H1 (cell line): ENCODE data around the gene PRSS36. TPM values are rescaled to one million over a fixed set of nuclear protein-coding genes. Genes with fewer than 3 reads are reported as not detected.

Experiments used
- CTCF ChIA-PET: fragments of 300-600 bp; sonication (Branson Sonifier 250); formaldehyde crosslinking; loops from one replicate; lab custom pipeline; 2021; ENCODE audit not compliant: partially characterized antibody; lab: Charles Lee
- POLR2A ChIA-PET: fragments of 300-600 bp; sonication (Branson Sonifier 250); formaldehyde crosslinking; loops from one replicate; lab custom pipeline; 2021; ENCODE audit warnings: inconsistent platforms; ENCODE audit not compliant: partially characterized antibody; lab: Charles Lee
- DNase-seq, 2 experiments: peaks; one replicate each; pipeline versions ENCODE4 v3.0.0 to v3.0.0-alpha.2; 2010 to 2022; ENCODE audit warnings: low spot score in 2 of 2, low read depth in 1 of 2, mixed read lengths in 1 of 2
- FAIRE-seq: peaks from 2 replicates; lab custom pipeline; 2011; peaks lifted over from hg19 to GRCh38; lab: Jason Lieb, UNC
- H2AFZ ChIP-seq: 2 replicates; pipeline ENCODE4 v1.8.1; 2012; ENCODE audit warnings: low read length, inconsistent platforms
- H2AK5ac ChIP-seq: 2 replicates; pipeline ENCODE4 v1.6.1; 2013; ENCODE audit warnings: low read depth, low read length
- H2BK120ac ChIP-seq: replicated peaks from 2 replicates; pipeline ENCODE3; 2013; ENCODE audit warnings: low read depth, low read length, inconsistent platforms
- H2BK12ac ChIP-seq: 2 replicates; pipeline ENCODE4 v1.6.1; 2013; ENCODE audit warnings: low read depth, low read length
- H2BK15ac ChIP-seq: 2 replicates; pipeline ENCODE4 v1.6.1; 2013; ENCODE audit warnings: low read length
- H2BK20ac ChIP-seq: 2 replicates; pipeline ENCODE4 v1.6.1; 2013; ENCODE audit warnings: low read length
- H2BK5ac ChIP-seq: 2 replicates; pipeline ENCODE4 v1.6.1; 2013; ENCODE audit warnings: low read depth, low read length
- H3K14ac ChIP-seq: 2 replicates; pipeline ENCODE4 v1.6.1; 2013; ENCODE audit warnings: inconsistent platforms; ENCODE audit not compliant: insufficient read length
- H3K18ac ChIP-seq: 2 replicates; pipeline ENCODE4 v1.6.1; 2013; ENCODE audit warnings: low read length; ENCODE audit errors: extremely low read depth
- H3K23ac ChIP-seq: 2 replicates; pipeline ENCODE4 v1.6.1; 2013; ENCODE audit warnings: inconsistent platforms; ENCODE audit not compliant: insufficient read length
- H3K23me2 ChIP-seq: 2 replicates; pipeline ENCODE4 v1.6.1; 2013; ENCODE audit warnings: low read depth, low read length
- H3K27ac ChIP-seq: 2 replicates; pipeline ENCODE4 v1.6.1; 2011; ENCODE audit warnings: low read depth, low read length, inconsistent platforms
- H3K27me3 ChIP-seq, 4 experiments: replicated peaks in 1 of 4; 1 replicate in 1 of 4; 2 replicates in 3 of 4; pipeline versions ENCODE4 v1.6.1 to v1.8.1; 2011 to 2013; ENCODE audit warnings: low read length in 3 of 4, mild to moderate bottlenecking in 3 of 4, inconsistent platforms in 2 of 4, mixed read lengths in 2 of 4, moderate library complexity in 1 of 4; ENCODE audit not compliant: control insufficient read depth in 3 of 4, insufficient read depth in 3 of 4; ENCODE audit errors: extremely low read depth in 1 of 4
- H3K36me3 ChIP-seq, 4 experiments: 2 replicates each; pipeline versions ENCODE4 v1.6.1 to v1.8.1; 2011 to 2013; ENCODE audit warnings: mild to moderate bottlenecking in 4 of 4, low read length in 3 of 4, moderate library complexity in 2 of 4, control low read depth in 1 of 4, inconsistent platforms in 1 of 4; ENCODE audit not compliant: insufficient read depth in 4 of 4, control insufficient read depth in 2 of 4
- H3K4ac ChIP-seq: replicated peaks from 2 replicates; pipeline ENCODE3; 2013; ENCODE audit warnings: low read length, low read depth, mixed read lengths, inconsistent platforms; ENCODE audit not compliant: insufficient read length
- H3K4me1 ChIP-seq, 4 experiments: replicated peaks in 1 of 4; 1 replicate in 1 of 4; 2 replicates in 3 of 4; pipeline versions ENCODE4 v1.6.1 to v1.8.1; 2011 to 2013; ENCODE audit warnings: low read length in 3 of 4, inconsistent platforms in 2 of 4, mixed read lengths in 1 of 4; ENCODE audit not compliant: insufficient read depth in 4 of 4, control insufficient read depth in 3 of 4
- H3K4me2 ChIP-seq, 2 experiments: 2 replicates each; pipeline versions ENCODE4 v1.6.1 to v1.8.1; 2011 to 2013; ENCODE audit warnings: low read depth in 2 of 2, low read length in 2 of 2, control low read depth in 1 of 2, inconsistent platforms in 1 of 2, mild to moderate bottlenecking in 1 of 2; ENCODE audit not compliant: insufficient read depth in 1 of 2
- H3K4me3 ChIP-seq, 4 experiments: fragments of 200-600, 300-600 bp in 1 of 4; sonication (generic), shearing (Covaris generic), sonication (Bioruptor Twin) in 1 of 4; 2 replicates each; pipeline versions ENCODE4 v1.5.1 to v1.8.1; 2011 to 2016; ENCODE audit warnings: low read length in 4 of 4, low read depth in 3 of 4, control low read depth in 2 of 4, inconsistent platforms in 2 of 4, mild to moderate bottlenecking in 2 of 4, mixed read lengths in 1 of 4, moderate library complexity in 1 of 4; ENCODE audit not compliant: insufficient read depth in 2 of 4; ENCODE audit errors: extremely low read depth in 1 of 4
- H3K56ac ChIP-seq: replicated peaks from 2 replicates; pipeline ENCODE3; 2013; ENCODE audit warnings: low read depth, mild to moderate bottlenecking, mixed read lengths, low read length, inconsistent platforms; ENCODE audit not compliant: insufficient read length
- H3K79me1 ChIP-seq: 2 replicates; pipeline ENCODE4 v1.6.1; 2013; ENCODE audit warnings: low read depth, low read length, control low read depth
- H3K79me2 ChIP-seq, 2 experiments: 2 replicates each; pipeline versions ENCODE4 v1.6.1 to v1.8.1; 2012 to 2013; ENCODE audit warnings: low read length in 2 of 2, mild to moderate bottlenecking in 2 of 2, inconsistent platforms in 1 of 2; ENCODE audit not compliant: insufficient read depth in 2 of 2, control insufficient read depth in 1 of 2
- H3K9ac ChIP-seq, 4 experiments: replicated peaks in 1 of 4; 1 replicate in 1 of 4; 2 replicates in 3 of 4; pipeline versions ENCODE4 v1.6.1 to v1.8.1; 2011 to 2013; ENCODE audit warnings: low read depth in 3 of 4, low read length in 3 of 4, control low read depth in 2 of 4, mild to moderate bottlenecking in 2 of 4, moderate library complexity in 2 of 4, inconsistent platforms in 1 of 4; ENCODE audit errors: extremely low read depth in 1 of 4
- H3K9me3 ChIP-seq, 2 experiments: 2 replicates each; pipeline versions ENCODE4 v1.6.1 to v1.8.1; 2012 to 2013; ENCODE audit warnings: mild to moderate bottlenecking in 2 of 2, moderate library complexity in 2 of 2, control low read depth in 1 of 2, inconsistent platforms in 1 of 2, low read depth in 1 of 2, low read length in 1 of 2, mixed read lengths in 1 of 2; ENCODE audit not compliant: insufficient read depth in 2 of 2
- H4K20me1 ChIP-seq, 2 experiments: replicated peaks in 1 of 2; 2 replicates each; pipeline versions ENCODE3 to v1.8.1; 2011 to 2013; ENCODE audit warnings: inconsistent platforms in 2 of 2, low read length in 2 of 2, mild to moderate bottlenecking in 1 of 2; ENCODE audit not compliant: insufficient read depth in 2 of 2, control insufficient read depth in 1 of 2
- H4K5ac ChIP-seq: 2 replicates; pipeline ENCODE4 v1.6.1; 2013; ENCODE audit warnings: low read length, low read depth, mixed read lengths, inconsistent platforms; ENCODE audit not compliant: insufficient read length
- H4K8ac ChIP-seq: 2 replicates; pipeline ENCODE4 v1.8.0; 2013; ENCODE audit warnings: mild to moderate bottlenecking, moderate library complexity, low read length, inconsistent platforms; ENCODE audit not compliant: insufficient read depth; ENCODE audit errors: extremely low read depth
- H4K91ac ChIP-seq: replicated peaks from 2 replicates; pipeline ENCODE3; 2013; ENCODE audit warnings: low read length, mixed read lengths, inconsistent platforms; ENCODE audit not compliant: insufficient read length
- CBX5 ChIP-seq: fragments of 300-800, 300-1000 bp; sonication (generic); IDR thresholded peaks from 2 replicates; pipeline ENCODE4 v1.7.1; 2016; ENCODE audit warnings: antibody characterized with exemption, low read length, low read depth
- CREB1 ChIP-seq: IDR thresholded peaks from 2 replicates; pipeline ENCODE4 v1.6.1; 2012; ENCODE audit warnings: inconsistent platforms
- TCF12 ChIP-seq: IDR thresholded peaks from 2 replicates; pipeline ENCODE4 v1.6.1; 2011; ENCODE audit warnings: low read depth, mild to moderate bottlenecking, low read length
- WGBS, 2 experiments: shearing (Covaris generic) in 1 of 2; methylation state at CpG; one replicate each; pipeline versions ENCODE4 v1.1.6 to v1.1.7; 2013 to 2015; ENCODE audit warnings: low lambda C conversion rate in 2 of 2, mixed read lengths in 2 of 2, inconsistent platforms in 1 of 2, low coverage in 1 of 2, missing lambda C conversion rate in 1 of 2; ENCODE audit not compliant: insufficient replicate concordance in 2 of 2, insufficient coverage in 1 of 2, insufficient read length in 1 of 2; ENCODE audit errors: extremely low coverage in 1 of 2, missing lambda C conversion rate in 1 of 2; 5-methylcytosine and 5-hydroxymethylcytosine counted together
- polyA plus RNA-seq, 7 experiments: library from polyadenylated mRNA; depleted of rRNA in 3 of 7; stranded (reverse) in 5 of 7; unstranded in 2 of 7; fragments of >200 nt in 5 of 7; fragments of 200-250 nt in 2 of 7; gene quantifications; 1 replicate in 5 of 7; 2 replicates in 1 of 7; 4 replicates in 1 of 7; pipeline versions ENCODE4 v1.2.1 to v1.2.3, GENCODE V29; 2011 to 2013; ENCODE audit warnings: missing spikeins in 2 of 7, mixed read lengths in 2 of 7
- total RNA-seq: library from RNA; stranded (reverse); fragmentation: NEBNext Ultra II Directional; extraction: Animal tissue kit (Norgen Biotek cat#: 25700); gene quantifications from 2 replicates; pipeline ENCODE4 v1.2.1, GENCODE V29; 2021

The PRSS36 gene
- total and polyA plus RNA-seq, 2 of the 8 experiments (the other 6 are each of a cell fraction or from before 2014, with no cell fraction given): 1.3 to 1.9 TPM

- no peak overlapping the region for H4K5ac ChIP-seq
- no peaks in the 10 kb centered on the region for H3K23me2 ChIP-seq
- H3K4me2 ChIP-seq: no peak overlapping the region
- peaks cover 0 to 8% (median 6%) of the 10 kb centered on the region in 4 experiments; a peak in 6 of 7 replicates for H3K4me1 ChIP-seq
- TF ChIP-seq TCF12: no peak
- TF ChIP-seq CBX5: no peak
- TF ChIP-seq CREB1: no peak
- no peak overlapping the region for H3K18ac ChIP-seq
- H3K9me3 ChIP-seq: no peaks in the 10 kb centered on the region
- FAIRE-seq (no peak), DNase-seq (no peak)
- H4K8ac ChIP-seq: no peak overlapping the region
- H4K91ac ChIP-seq: no peak overlapping the region
- H2AK5ac ChIP-seq: no peak overlapping the region
- no peaks in the 10 kb centered on the region for H3K27me3 ChIP-seq
- peaks cover 5 to 21% (median 15%) of the 10 kb centered on the region in 4 experiments; a peak in 7 of 8 replicates for H3K36me3 ChIP-seq
- no peaks in the 10 kb centered on the region for H3K79me2 ChIP-seq
- no peaks in the 10 kb centered on the region for H4K20me1 ChIP-seq
- H2BK5ac ChIP-seq: no peak overlapping the region
- H2AFZ ChIP-seq: no peak overlapping the region
- H2BK15ac ChIP-seq: no peak overlapping the region
- POLR2A ChIA-PET: interaction anchor here (0.9 to 34.9 kb wide), 4 partner anchors 5 to 64 kb away, joined by 3 to 713 read pairs (median 361); partner anchors contain the start of genes BCKDK, FUS, KAT8 and PRSS36
- H3K9ac ChIP-seq: no peak overlapping the region
- no peak overlapping the region for H2BK120ac ChIP-seq
- no peak overlapping the region for H3K4me3 ChIP-seq
- 86% methylated on average over 3 of the region's 3 CpGs; no CpG with 5 or more reads in 1 of the 2 experiments for WGBS, 2 experiments
- H3K27ac ChIP-seq: no peak overlapping the region
- H3K79me1 ChIP-seq: no peaks in the 10 kb centered on the region; the same call in 1 of the 2 replicates
- CTCF ChIA-PET: interaction anchor here (0.7 to 1.9 kb wide), 3 partner anchors 32 to 325 kb away, joined by 3 to 5 read pairs (median 3); no protein-coding TSS in a partner anchor
- no peak overlapping the region for H2BK12ac ChIP-seq
- no peak overlapping the region for H3K23ac ChIP-seq
- H3K4ac ChIP-seq: no peak overlapping the region
- no peak overlapping the region for H2BK20ac ChIP-seq
- no peak overlapping the region for H3K56ac ChIP-seq
- H3K14ac ChIP-seq: no peak overlapping the region
These were observed 24.0 kb downstream of the PRSS36 start for GRCh38 chr16:31125844-31126243.
